ACC112 (cell line): Measurements from ENCODE around the gene MARCKS.

Experiments
- H2AFZ ChIP-seq: fragments of 200-600 bp; sonication (generic); one replicate; pipeline ENCODE4 v1.6.0; 2017; ENCODE audit warnings: antibody characterized with exemption, low read length; ENCODE audit not compliant: unreplicated experiment
- H3K27ac ChIP-seq: fragments of 200-600 bp; sonication (generic); 2 replicates; pipeline ENCODE4 v1.5.1; 2014; ENCODE audit warnings: low read depth, mild to moderate bottlenecking, antibody characterized with exemption, low read length, moderate library complexity
- H3K27me3 ChIP-seq: fragments of 200-600 bp; sonication (generic); 2 replicates; pipeline ENCODE4 v1.6.1; 2014; ENCODE audit warnings: mild to moderate bottlenecking, antibody characterized with exemption, low read length, moderate library complexity, mixed read lengths; ENCODE audit not compliant: insufficient read depth
- H3K36me3 ChIP-seq: fragments of 200-600 bp; sonication (generic); 2 replicates; pipeline ENCODE4 v1.6.1; 2016; ENCODE audit warnings: mild to moderate bottlenecking, antibody characterized with exemption, low read length, moderate library complexity, mixed read lengths; ENCODE audit not compliant: insufficient read depth
- H3K4me1 ChIP-seq: fragments of 200-600 bp; sonication (generic); one replicate; pipeline ENCODE4 v1.6.1; 2016; ENCODE audit warnings: low read length, mixed read lengths; ENCODE audit not compliant: insufficient read depth, unreplicated experiment, control insufficient read depth
- H3K4me3 ChIP-seq: fragments of 200-600 bp; sonication (generic); 2 replicates; pipeline ENCODE4 v1.5.1; 2014; ENCODE audit warnings: mild to moderate bottlenecking, low read depth, low read length
- H3K79me2 ChIP-seq: fragments of 200-600 bp; sonication (generic); one replicate; pipeline ENCODE4 v1.6.0; 2016; ENCODE audit warnings: low read length; ENCODE audit not compliant: control insufficient read depth, unreplicated experiment, insufficient read depth

The MARCKS gene

GRCh38 chr6:113848811-113849210 lies 8.3 kb upstream of the MARCKS start:
- Histone ChIP-seq H3K79me2 (no peaks in the 10 kb centered on the region), H2AFZ (no peak overlapping the region), H3K27me3 (no peaks in the 10 kb centered on the region), H3K4me1 (no peaks in the 10 kb centered on the region), H3K4me3 (no peak overlapping the region), H3K27ac (no peak overlapping the region), H3K36me3 (no peaks in the 10 kb centered on the region)

- Histone ChIP-seq H3K27ac (no peak overlapping the region), H3K79me2 (peaks cover 11% of the 10 kb centered on the region), H3K4me1 (no peaks in the 10 kb centered on the region), H3K4me3 (no peak overlapping the region), H3K36me3 (no peaks in the 10 kb centered on the region), H2AFZ (no peak overlapping the region), H3K27me3 (no peaks in the 10 kb centered on the region)
Observed at GRCh38 chr6:113853252-113853651, 3.9 kb upstream of the MARCKS start.

- H3K4me1 ChIP-seq = no peaks in the 10 kb centered on the region
- H3K36me3 ChIP-seq = no peaks in the 10 kb centered on the region
- peak overlapping the region; percentile 98 for H3K4me3 ChIP-seq
- H3K27me3 ChIP-seq = no peaks in the 10 kb centered on the region
- H3K79me2 ChIP-seq = peaks cover 24% of the 10 kb centered on the region
- H3K27ac ChIP-seq = peak overlapping the region; percentile 60
- H2AFZ ChIP-seq = peak overlapping the region; percentile 99
Observed at GRCh38 chr6:113854531-113855499, 2.3 kb upstream of the MARCKS start.

- Histone ChIP-seq H3K79me2 (peaks cover 34% of the 10 kb centered on the region), H3K27me3 (no peaks in the 10 kb centered on the region), H3K4me1 (no peaks in the 10 kb centered on the region), H2AFZ (peak overlapping the region; percentile 94), H3K27ac (peak overlapping the region; percentile 60), H3K36me3 (no peaks in the 10 kb centered on the region), H3K4me3 (peak overlapping the region; percentile 98)
Observed at GRCh38 chr6:113855500-113856374, 1.4 kb upstream of the MARCKS start.

- Histone ChIP-seq H3K4me1 (peaks cover 3% of the 10 kb centered on the region), H3K27me3 (no peaks in the 10 kb centered on the region), H3K36me3 (peaks cover 3% of the 10 kb centered on the region; the same call in 1 of the 2 replicates), H3K27ac (peak overlapping the region; percentile 60), H3K79me2 (peaks cover 39% of the 10 kb centered on the region), H2AFZ (peak overlapping the region; percentile 94), H3K4me3 (peak overlapping the region; percentile 98)
Observed at GRCh38 chr6:113856375-113856624, 845 bp upstream of the MARCKS start.

GRCh38 chr6:113857556-113858479 lies 673 bp downstream of the MARCKS start:
- Histone ChIP-seq H3K4me3 (peak overlapping the region; percentile 98), H2AFZ (peak overlapping the region; percentile 96), H3K27me3 (no peaks in the 10 kb centered on the region), H3K36me3 (peaks cover 12% of the 10 kb centered on the region), H3K4me1 (peaks cover 18% of the 10 kb centered on the region), H3K27ac (peak overlapping the region; percentile 87), H3K79me2 (peaks cover 54% of the 10 kb centered on the region)

GRCh38 chr6:113858480-113859348 lies 1.6 kb downstream of the MARCKS start:
- no peaks in the 10 kb centered on the region for H3K27me3 ChIP-seq
- peak overlapping the region; percentile 87 for H3K27ac ChIP-seq
- H3K36me3 ChIP-seq = peaks cover 12% of the 10 kb centered on the region
- peaks cover 20% of the 10 kb centered on the region for H3K4me1 ChIP-seq
- peak overlapping the region; percentile 98 for H3K4me3 ChIP-seq
- peak overlapping the region; percentile 47 for H2AFZ ChIP-seq
- peaks cover 59% of the 10 kb centered on the region for H3K79me2 ChIP-seq

GRCh38 chr6:113859349-113860180 lies 2.4 kb downstream of the MARCKS start:
- Histone ChIP-seq H3K27me3 (no peaks in the 10 kb centered on the region), H3K4me3 (peak overlapping the region; percentile 98), H3K27ac (peak overlapping the region; percentile 86), H3K4me1 (peaks cover 20% of the 10 kb centered on the region), H3K36me3 (peaks cover 12% of the 10 kb centered on the region), H3K79me2 (peaks cover 59% of the 10 kb centered on the region), H2AFZ (peak overlapping the region; percentile 47)
